ENCODE measurements around the gene PTPRD. TPM values are rescaled to one million over a fixed set of nuclear protein-coding genes. Genes with fewer than 3 reads are reported as not detected.

PTPRD gene
- total RNA-seq, 1 donor from 2014 or later: 136 TPM

- no peak overlapping the region for H3K27ac ChIP-seq
- H3F3A ChIP-seq (ENCODE audit: low read depth): no peaks in the 10 kb centered on the region
- no peak overlapping the region for H3K4me3 Mint-ChIP-seq
- H3K27me3 Mint-ChIP-seq (ENCODE audit: insufficient read depth, low read depth): no peaks in the 10 kb centered on the region
- DNase-seq (ENCODE audit: low spot score): no peak
- no peaks in the 10 kb centered on the region for H3K36me3 Mint-ChIP-seq
- no peaks in the 10 kb centered on the region for H3K4me1 Mint-ChIP-seq
- H3K9me3 Mint-ChIP-seq: peaks cover 17% of the 10 kb centered on the region
- TF ChIP-seq CTCF (IDR thresholded peaks at IDR 0.05): no peak
- no peak for TF ChIP-seq EZH2 (IDR thresholded peaks at IDR 0.05)
- TF ChIP-seq EZH2phosphoT487 (IDR thresholded peaks at IDR 0.05): no peak
- H3K9ac ChIP-seq: no peak overlapping the region
- H3K36me3 ChIP-seq: no peaks in the 10 kb centered on the region
- H3K4me3 ChIP-seq: no peak overlapping the region
- no peak overlapping the region for H3K27ac Mint-ChIP-seq
- no peaks in the 10 kb centered on the region for H4K20me1 ChIP-seq (ENCODE audit: low read depth)
- no peaks in the 10 kb centered on the region for H3K79me2 ChIP-seq (ENCODE audit: low read depth)
- H3K9me3 ChIP-seq (ENCODE audit: low read depth): no peaks in the 10 kb centered on the region
- no peak overlapping the region for H2AFZ ChIP-seq (replicated peaks)
- H3K4me2 ChIP-seq: no peak overlapping the region
- no peaks in the 10 kb centered on the region for H3K27me3 ChIP-seq
- H3K4me1 ChIP-seq: no peaks in the 10 kb centered on the region
Observed at GRCh38 chr9:10651012-10651411, 38.2 kb upstream of the PTPRD start.

DNA sequence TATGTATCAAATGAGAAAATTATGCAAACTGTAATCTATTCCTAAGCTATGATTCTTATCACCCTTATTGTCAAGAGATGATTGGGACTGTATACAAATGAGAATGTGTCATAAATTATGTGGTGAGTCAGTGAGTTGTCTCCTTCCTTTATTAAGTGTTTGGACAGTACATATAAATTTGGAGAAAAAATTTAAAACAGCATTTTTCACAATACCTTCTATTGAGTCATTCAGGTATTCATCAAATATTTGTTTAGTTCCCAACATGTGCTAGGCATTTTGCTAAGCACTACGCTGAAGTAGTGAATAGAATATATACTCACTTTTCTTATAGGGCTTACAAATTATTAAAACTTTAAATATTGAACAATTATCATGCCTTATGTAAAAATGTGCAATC, 36.3 kb upstream of the PTPRD start:
- Histone ChIP-seq H3K4me3 (no peak overlapping the region), H3K27ac (no peak overlapping the region), H4K20me1 (ENCODE audit: low read depth) (no peaks in the 10 kb centered on the region), H3K4me1 (no peaks in the 10 kb centered on the region), H3K27me3 (no peaks in the 10 kb centered on the region), H3K9ac (no peak overlapping the region), H3K36me3 (no peaks in the 10 kb centered on the region), H3K4me2 (no peak overlapping the region), H2AFZ (replicated peaks) (no peak overlapping the region), H3K79me2 (ENCODE audit: low read depth) (no peaks in the 10 kb centered on the region), H3F3A (ENCODE audit: low read depth) (no peaks in the 10 kb centered on the region), H3K9me3 (ENCODE audit: low read depth) (no peaks in the 10 kb centered on the region)
- H3K36me3 Mint-ChIP-seq: no peaks in the 10 kb centered on the region
- H3K9me3 Mint-ChIP-seq: peaks cover 15% of the 10 kb centered on the region
- TF ChIP-seq EZH2phosphoT487 (IDR thresholded peaks at IDR 0.05): no peak
- TF ChIP-seq EZH2 (IDR thresholded peaks at IDR 0.05): no peak
- TF ChIP-seq CTCF (IDR thresholded peaks at IDR 0.05): no peak
- H3K27ac Mint-ChIP-seq: no peak overlapping the region
- no peaks in the 10 kb centered on the region for H3K27me3 Mint-ChIP-seq (ENCODE audit: insufficient read depth, low read depth)
- H3K4me3 Mint-ChIP-seq: no peak overlapping the region
- DNase-seq (ENCODE audit: low spot score): no peak
- no peaks in the 10 kb centered on the region for H3K4me1 Mint-ChIP-seq

DNA sequence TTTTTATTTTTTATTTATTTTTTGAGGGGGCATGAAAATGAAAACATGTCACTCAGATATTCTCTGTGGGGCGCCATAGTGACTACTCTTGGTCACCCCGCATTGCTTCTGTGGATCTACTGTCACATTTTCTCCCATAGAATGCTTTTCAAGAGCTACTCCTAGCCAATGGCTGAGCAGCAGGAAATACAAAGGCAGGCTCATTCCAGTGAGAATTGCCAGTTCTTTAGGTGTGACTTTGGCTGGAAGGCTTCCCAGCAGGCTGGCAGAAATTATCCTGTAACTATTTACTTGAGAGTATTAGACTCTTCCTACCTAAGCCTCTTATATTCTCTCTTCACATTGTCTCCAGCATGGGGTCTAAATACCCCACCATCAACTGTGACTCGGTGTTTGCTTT, 21.0 kb upstream of the PTPRD start:
- Histone ChIP-seq H3K4me3 (no peak overlapping the region), H2AFZ (replicated peaks) (no peak overlapping the region), H3K9ac (no peak overlapping the region), H3F3A (ENCODE audit: low read depth) (no peaks in the 10 kb centered on the region), H3K36me3 (no peaks in the 10 kb centered on the region), H3K79me2 (ENCODE audit: low read depth) (no peaks in the 10 kb centered on the region), H4K20me1 (ENCODE audit: low read depth) (no peaks in the 10 kb centered on the region), H3K27ac (no peak overlapping the region), H3K27me3 (no peaks in the 10 kb centered on the region), H3K4me1 (peaks cover 6% of the 10 kb centered on the region), H3K9me3 (ENCODE audit: low read depth) (no peaks in the 10 kb centered on the region), H3K4me2 (no peak overlapping the region)
- DNase-seq (ENCODE audit: low spot score): peak; percentile 23
- Mint-ChIP-seq H3K27ac (no peak overlapping the region), H3K4me1 (no peaks in the 10 kb centered on the region), H3K36me3 (no peaks in the 10 kb centered on the region), H3K4me3 (no peak overlapping the region), H3K9me3 (no peaks in the 10 kb centered on the region), H3K27me3 (ENCODE audit: insufficient read depth, low read depth) (no peaks in the 10 kb centered on the region)
- TF ChIP-seq EZH2phosphoT487 (IDR thresholded peaks at IDR 0.05) (no peak), CTCF (IDR thresholded peaks at IDR 0.05) (no peak), EZH2 (IDR thresholded peaks at IDR 0.05) (no peak)

All from neural progenitor cell (in vitro differentiated cells).